HUES48 (cell line): ENCODE data around the gene ZNF814.
"Not testable (repeated sequence)": the region's sequence is repeated elsewhere in the genome, so short reads cannot be mapped to it uniquely, and the experiment has no call there.

ENCODE experiments used
- H3K27ac ChIP-seq: one replicate; pipeline ENCODE4 v1.7.0; 2013; ENCODE audit warnings: low read depth, low read length, inconsistent platforms
- H3K27me3 ChIP-seq: 2 replicates; pipeline ENCODE4 v1.6.1; 2013; ENCODE audit warnings: mild to moderate bottlenecking, low read length; ENCODE audit not compliant: control insufficient read depth, insufficient read depth
- H3K36me3 ChIP-seq: 2 replicates; pipeline ENCODE4 v1.6.1; 2013; ENCODE audit warnings: low read length; ENCODE audit not compliant: control insufficient read depth, insufficient read depth
- H3K4me1 ChIP-seq: 2 replicates; pipeline ENCODE4 v1.6.1; 2013; ENCODE audit warnings: mild to moderate bottlenecking, low read length; ENCODE audit not compliant: control insufficient read depth, insufficient read depth
- H3K4me3 ChIP-seq: 2 replicates; pipeline ENCODE4 v1.5.1; 2013; ENCODE audit warnings: mild to moderate bottlenecking, low read depth, low read length
- H3K9ac ChIP-seq: 2 replicates; pipeline ENCODE4 v1.6.1; 2013; ENCODE audit warnings: mild to moderate bottlenecking, low read depth, low read length, moderate library complexity
- H3K9me3 ChIP-seq: 2 replicates; pipeline ENCODE4 v1.6.1; 2013; ENCODE audit warnings: low read length; ENCODE audit not compliant: control insufficient read depth, insufficient read depth

The ZNF814 gene

GRCh38 chr19:57825511-57825910, 63.3 kb downstream of the ZNF814 start:
- H3K9ac ChIP-seq = no peak overlapping the region
- H3K27ac ChIP-seq = no peak overlapping the region
- H3K9me3 ChIP-seq = no peaks in the 10 kb centered on the region
- H3K27me3 ChIP-seq = no peaks in the 10 kb centered on the region
- H3K4me3 ChIP-seq = no peak overlapping the region
- 0 out of 2 replicates have a peak, but pooled peaks cover 4% of the 10 kb centered on the region for H3K4me1 ChIP-seq
- peaks cover 32% of the 10 kb centered on the region for H3K36me3 ChIP-seq

GRCh38 chr19:57823608-57824007, 65.2 kb downstream of the ZNF814 start:
- peak overlapping the region; percentile 18 for H3K27ac ChIP-seq
- not testable (repeated sequence) for H3K27me3 ChIP-seq, H3K4me3 ChIP-seq, H3K4me1 ChIP-seq, H3K9me3 ChIP-seq, H3K9ac ChIP-seq
- H3K36me3 ChIP-seq = peaks cover 32% of the 10 kb centered on the region

- not testable (repeated sequence) for H3K27ac ChIP-seq, H3K9ac ChIP-seq, H3K27me3 ChIP-seq, H3K4me3 ChIP-seq, H3K9me3 ChIP-seq
- peaks cover 12% of the 10 kb centered on the region; the same call in 1 of the 2 replicates for H3K4me1 ChIP-seq
- peaks cover 32% of the 10 kb centered on the region for H3K36me3 ChIP-seq
Measured at GRCh38 chr19:57823155-57823554, 65.7 kb downstream of the ZNF814 start.

- Histone ChIP-seq H3K4me1 (peaks cover 14% of the 10 kb centered on the region; the same call in 1 of the 2 replicates), H3K36me3 (peaks cover 31% of the 10 kb centered on the region)
- not testable (repeated sequence) for H3K9ac ChIP-seq, H3K27ac ChIP-seq, H3K9me3 ChIP-seq, H3K4me3 ChIP-seq, H3K27me3 ChIP-seq
Measured at GRCh38 chr19:57821501-57821900, 67.3 kb downstream of the ZNF814 start.

DNA sequence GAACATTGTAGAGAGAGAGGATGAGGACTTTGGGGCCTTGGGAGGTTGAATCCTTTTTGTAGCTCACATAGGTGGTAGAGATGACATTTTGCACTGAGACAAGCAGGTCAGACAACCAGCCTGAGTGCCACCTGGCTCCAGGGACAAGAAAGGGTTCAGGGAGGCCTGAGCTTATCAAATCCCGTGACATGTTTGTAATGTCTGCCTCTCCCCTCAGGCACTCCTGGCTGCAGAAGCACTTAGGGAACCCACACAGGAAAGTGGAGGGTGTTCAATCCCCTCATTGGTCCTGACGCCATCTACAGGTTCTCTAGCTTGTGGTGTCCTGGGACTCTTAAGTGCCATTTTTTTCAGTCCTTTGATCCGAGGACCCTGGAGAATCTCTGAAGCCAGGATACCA, 67.7 kb downstream of the ZNF814 start:
- H3K9ac ChIP-seq = not testable (repeated sequence)
- H3K27ac ChIP-seq = peak overlapping the region; percentile 93

GRCh38 chr19:57820599-57820998, 68.2 kb downstream of the ZNF814 start:
- Histone ChIP-seq H3K4me1 (peaks cover 14% of the 10 kb centered on the region; the same call in 1 of the 2 replicates), H3K9me3 (no peaks in the 10 kb centered on the region), H3K4me3 (peak overlapping the region; percentile 100), H3K27me3 (no peaks in the 10 kb centered on the region), H3K27ac (peak overlapping the region; percentile 93), H3K36me3 (peaks cover 22% of the 10 kb centered on the region), H3K9ac (no peak overlapping the region)

More for the DNA sequence above, 67.7 kb downstream of the ZNF814 start:
- peaks cover 27% of the 10 kb centered on the region for H3K36me3 ChIP-seq
- not testable (repeated sequence) for H3K9me3 ChIP-seq, H3K27me3 ChIP-seq
- peak overlapping the region; percentile 100 for H3K4me3 ChIP-seq
- H3K4me1 ChIP-seq = peaks cover 14% of the 10 kb centered on the region; the same call in 1 of the 2 replicates

DNA sequence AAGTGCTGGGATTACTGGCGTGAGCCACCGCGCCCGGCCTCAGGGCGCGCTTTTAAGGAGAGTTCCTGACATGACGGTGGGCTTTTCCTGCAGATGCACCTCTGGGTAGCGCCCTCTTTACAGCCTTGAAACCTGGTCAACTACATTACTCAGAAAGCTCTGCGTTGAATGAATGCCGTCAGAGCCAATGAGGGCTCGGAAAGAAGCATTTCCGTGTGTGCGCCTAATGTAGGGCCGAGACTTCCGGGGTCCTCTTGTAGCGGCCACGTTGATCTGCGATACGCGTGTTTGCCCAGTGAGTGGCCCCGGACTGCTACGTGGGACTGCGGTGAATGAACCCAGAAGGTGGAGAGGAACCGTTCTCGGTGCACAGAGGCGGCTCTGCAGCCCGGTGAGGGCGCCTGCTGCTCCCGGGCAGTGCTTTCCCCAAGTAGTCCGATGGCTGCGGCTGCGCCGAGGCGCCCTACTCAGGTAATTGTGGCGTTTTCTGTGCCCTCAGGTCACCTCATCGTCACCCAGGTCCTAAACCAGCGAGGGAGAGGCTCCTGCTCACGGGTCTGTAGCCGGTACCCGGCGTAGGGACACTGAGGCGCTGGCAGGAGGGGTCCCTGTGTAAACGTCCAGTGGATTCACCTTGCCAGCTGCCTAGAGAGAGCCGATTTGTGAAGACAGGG, 69.2 kb downstream of the ZNF814 start:
- Histone ChIP-seq H3K27me3 (no peaks in the 10 kb centered on the region), H3K27ac (peak overlapping the region; percentile 93), H3K9ac (peak overlapping the region; percentile 97), H3K4me1 (peaks cover 14% of the 10 kb centered on the region; the same call in 1 of the 2 replicates), H3K9me3 (no peaks in the 10 kb centered on the region), H3K4me3 (peak overlapping the region; percentile 100), H3K36me3 (peaks cover 18% of the 10 kb centered on the region)

DNA sequence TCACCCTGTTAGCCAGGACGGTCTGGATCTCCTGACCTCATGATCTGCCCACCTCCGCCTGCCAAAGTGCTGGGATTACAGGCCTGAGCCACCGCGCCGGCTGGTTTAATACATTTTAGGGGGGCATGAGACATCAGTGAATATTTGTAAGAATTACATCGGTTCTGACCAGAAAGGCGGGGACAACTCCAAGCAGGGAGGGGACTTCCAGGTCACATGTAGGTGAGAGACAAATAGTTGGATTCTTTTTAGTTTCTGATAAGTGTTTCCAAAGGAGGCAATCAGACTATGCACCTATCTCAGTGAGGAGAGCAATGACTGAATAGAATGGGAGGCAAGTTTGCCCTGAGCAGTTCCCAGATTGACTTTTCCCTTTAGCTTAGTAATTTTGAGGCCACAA, 70.5 kb downstream of the ZNF814 start:
- peak overlapping the region; percentile 93 for H3K27ac ChIP-seq
- H3K9ac ChIP-seq = no peak overlapping the region
- H3K36me3 ChIP-seq = peaks cover 15% of the 10 kb centered on the region
- 0 out of 2 replicates have a peak overlapping the region, but pooled peaks have one; percentile 100 for H3K4me3 ChIP-seq
- H3K9me3 ChIP-seq = no peaks in the 10 kb centered on the region
- H3K4me1 ChIP-seq = peaks cover 14% of the 10 kb centered on the region; the same call in 1 of the 2 replicates
- H3K27me3 ChIP-seq = no peaks in the 10 kb centered on the region

GRCh38 chr19:57817976-57818375, 70.9 kb downstream of the ZNF814 start:
- Histone ChIP-seq H3K9me3 (no peaks in the 10 kb centered on the region), H3K4me3 (no peak overlapping the region), H3K27ac (no peak overlapping the region), H3K9ac (no peak overlapping the region), H3K36me3 (peaks cover 15% of the 10 kb centered on the region), H3K4me1 (peaks cover 14% of the 10 kb centered on the region; the same call in 1 of the 2 replicates), H3K27me3 (no peaks in the 10 kb centered on the region)

DNA sequence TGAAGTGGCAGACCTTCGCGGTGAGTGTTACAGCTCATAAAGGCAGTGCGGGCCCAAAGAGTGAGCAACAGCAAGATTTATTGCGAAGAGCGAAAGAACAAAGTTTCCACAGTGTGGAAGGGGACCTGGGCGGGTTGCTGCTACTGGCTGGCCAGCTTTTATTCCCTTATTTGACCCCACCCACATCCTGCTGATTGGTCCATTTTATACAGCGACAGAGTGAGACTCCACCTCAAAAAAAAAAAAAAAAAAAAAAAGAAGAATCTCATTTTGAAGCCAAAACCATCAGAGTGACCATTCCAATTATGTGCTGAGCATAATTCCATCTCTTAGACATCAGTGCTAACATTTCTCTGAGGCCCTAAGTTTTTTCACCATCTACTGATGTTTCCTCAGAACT, 72.2 kb downstream of the ZNF814 start:
- H3K4me1 ChIP-seq = peaks cover 14% of the 10 kb centered on the region; the same call in 1 of the 2 replicates
- H3K9me3 ChIP-seq = no peaks in the 10 kb centered on the region
- H3K4me3 ChIP-seq = no peak overlapping the region
- no peak overlapping the region for H3K9ac ChIP-seq
- no peaks in the 10 kb centered on the region for H3K27me3 ChIP-seq
- peaks cover 17% of the 10 kb centered on the region for H3K36me3 ChIP-seq
- no peak overlapping the region for H3K27ac ChIP-seq

DNA sequence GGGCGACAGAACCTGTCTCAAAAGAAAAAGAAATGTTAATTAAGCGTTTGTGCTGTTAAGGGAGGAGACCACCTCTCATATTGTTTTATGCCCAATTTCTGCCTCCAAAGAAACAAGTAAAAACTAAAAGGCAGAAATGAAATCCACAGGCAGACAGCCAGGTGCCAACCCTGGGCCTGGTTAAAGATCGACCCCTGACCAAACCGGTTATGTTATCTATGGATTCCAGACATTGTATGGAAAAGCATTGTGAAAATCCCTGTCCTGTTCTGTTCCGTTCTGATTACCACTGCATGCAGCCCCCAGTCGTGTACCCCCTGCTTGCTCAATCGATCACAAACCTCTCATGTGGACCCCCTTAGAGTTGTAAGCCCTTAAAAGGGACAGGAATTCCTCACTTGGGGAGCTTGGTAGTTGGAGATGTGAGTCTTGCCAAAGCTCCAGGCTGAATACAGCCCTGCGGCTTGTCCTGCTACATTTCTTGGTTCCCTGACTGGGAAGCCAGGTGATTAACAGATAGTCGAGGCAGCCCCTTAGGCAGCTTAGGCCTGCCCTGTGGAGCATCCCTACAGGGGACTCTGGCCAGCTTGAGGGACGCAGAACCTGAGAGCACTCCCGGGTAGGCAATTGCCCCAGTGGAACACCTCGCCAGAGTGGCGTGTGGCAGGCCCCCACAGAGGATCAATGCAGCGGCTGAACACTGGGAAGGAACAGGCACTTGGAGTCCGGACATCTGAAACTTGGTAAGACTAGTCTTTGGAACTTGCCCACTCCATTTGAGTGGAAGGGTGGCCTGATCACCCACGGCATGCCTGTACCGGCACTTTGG, 73.4 kb downstream of the ZNF814 start:
- Histone ChIP-seq H3K36me3 (peaks cover 18% of the 10 kb centered on the region), H3K4me1 (peaks cover 9% of the 10 kb centered on the region; the same call in 1 of the 2 replicates), H3K4me3 (no peak overlapping the region; the same call in 1 of the 2 replicates), H3K27ac (peak overlapping the region; percentile 26), H3K9me3 (no peaks in the 10 kb centered on the region), H3K9ac (no peak overlapping the region), H3K27me3 (no peaks in the 10 kb centered on the region)
